Sigmoid colon (tissue), 7 donors: ENCODE measurements around the gene LTBP1. TPM values are rescaled to one million over a fixed set of nuclear protein-coding genes. Genes with fewer than 3 reads are reported as not detected.
A peak's percentile ranks its signal among the peaks of the same experiment; 100 is the strongest.

Experiments
- DNase-seq: peaks from one replicate; pipeline ENCODE4 v3.0.0-alpha.2; 2019
- H3K27ac ChIP-seq, 4 donors: fragments of 200-600 bp; sonication (generic); one replicate each; pipeline ENCODE4 v1.5.1; 2016 to 2019; ENCODE audit warnings: mild to moderate bottlenecking in 1 of 4
- H3K27me3 ChIP-seq, 3 donors: fragments of 200-600 bp; sonication (generic); one replicate each; pipeline ENCODE4 v1.5.1; 2019; ENCODE audit warnings: mild to moderate bottlenecking in 1 of 3
- H3K36me3 ChIP-seq, 4 donors: fragments of 200-600 bp; sonication (generic); one replicate each; pipeline ENCODE4 v1.5.1; 2016 to 2019
- H3K4me1 ChIP-seq, 4 donors: fragments of 200-600 bp; sonication (generic); one replicate each; pipeline ENCODE4 v1.5.1; 2017 to 2019
- H3K4me3 ChIP-seq, 4 donors: fragments of 200-600 bp; sonication (generic); one replicate each; pipeline ENCODE4 v1.5.1; 2017 to 2019; ENCODE audit warnings: mild to moderate bottlenecking in 2 of 4, moderate library complexity in 1 of 4
- H3K9me3 ChIP-seq, 4 donors: fragments of 200-600 bp in 3 of 4; sonication (generic) in 3 of 4; one replicate each; pipeline versions ENCODE4 v1.5.1 to v1.6.1; 2013 to 2019
- EP300 ChIP-seq, 4 donors: sonication (generic); formaldehyde crosslinking; IDR thresholded peaks; one replicate each; pipeline ENCODE4 v1.6.1; 2017; ENCODE audit warnings: antibody characterized with exemption in 4 of 4
- POLR2A ChIP-seq, 2 donors: fragments of 450-650 bp; IDR thresholded peaks; one replicate each; pipeline ENCODE4 v1.6.1; 2016; ENCODE audit warnings: antibody characterized with exemption in 2 of 2, mild to moderate bottlenecking in 2 of 2, moderate library complexity in 2 of 2
- POLR2AphosphoS5 ChIP-seq, 4 donors: sonication (generic); formaldehyde crosslinking; IDR thresholded peaks; one replicate each; pipeline ENCODE4 v1.6.1; 2017; ENCODE audit warnings: antibody characterized with exemption in 4 of 4
- WGBS, 2 donors: extraction: QIAGEN DNeasy Blood & Tissue Kit; methylation state at CpG; one replicate each; pipeline ENCODE4 v1.1.7; 2013; 5-methylcytosine and 5-hydroxymethylcytosine counted together
- intact Hi-C: fragments of 100-400 bp; cut with DNase I; formaldehyde crosslinking; loops from one replicate; pipeline ENCODE4 v1.15.1; 2023
- polyA plus RNA-seq, 3 donors: library from polyadenylated mRNA; stranded (reverse); fragments of 200-250 nt; gene quantifications; one replicate each; pipeline ENCODE4 v1.2.3, GENCODE V29; 2013
- total RNA-seq, 4 donors: library from RNA; depleted of rRNA; stranded (reverse); fragments of >200 nt; gene quantifications; one replicate each; pipeline ENCODE4 v1.1.0, GENCODE V29; 2016
- TF ChIP-seq, protein P1 (sequence below), 4 experiments: fragments of 450-650 bp in 3 of 4; fragments of 200-600 bp in 1 of 4; IDR thresholded peaks; one replicate each; pipeline ENCODE4 v1.5.1; 2016 to 2019; ENCODE audit warnings: antibody characterized with exemption in 4 of 4, mild to moderate bottlenecking in 3 of 4, moderate library complexity in 2 of 4
- donor health status: healthy with polysubstance abuse.
- donor health status: Bipolar disorder and iron deficiency.
- donor health status: healthy.

The LTBP1 gene
- total and polyA plus RNA-seq, 7 donors: 3.0 to 102 (median 34.2) TPM

GRCh38 chr2:32925283-32925815 is 21.4 kb upstream of the LTBP1 start:
- Histone ChIP-seq H3K4me3 (no peak overlapping the region), H3K27ac (no peak overlapping the region), H3K36me3 (no peaks in the 10 kb centered on the region), H3K9me3 (no peaks in the 10 kb centered on the region), H3K4me1 (no peaks in the 10 kb centered on the region), H3K27me3 (no peaks in the 10 kb centered on the region)
- no peak for DNase-seq
- 77% methylated on average over 5 of the region's 5 CpGs for WGBS, 2 donors
- intact Hi-C loops: no loop called here
- TF ChIP-seq POLR2AphosphoS5 (IDR thresholded peaks at IDR 0.05) (no peak), EP300 (IDR thresholded peaks at IDR 0.05) (no peak), POLR2A (IDR thresholded peaks at IDR 0.05) (no peak)
- TF ChIP-seq, protein P1, sequence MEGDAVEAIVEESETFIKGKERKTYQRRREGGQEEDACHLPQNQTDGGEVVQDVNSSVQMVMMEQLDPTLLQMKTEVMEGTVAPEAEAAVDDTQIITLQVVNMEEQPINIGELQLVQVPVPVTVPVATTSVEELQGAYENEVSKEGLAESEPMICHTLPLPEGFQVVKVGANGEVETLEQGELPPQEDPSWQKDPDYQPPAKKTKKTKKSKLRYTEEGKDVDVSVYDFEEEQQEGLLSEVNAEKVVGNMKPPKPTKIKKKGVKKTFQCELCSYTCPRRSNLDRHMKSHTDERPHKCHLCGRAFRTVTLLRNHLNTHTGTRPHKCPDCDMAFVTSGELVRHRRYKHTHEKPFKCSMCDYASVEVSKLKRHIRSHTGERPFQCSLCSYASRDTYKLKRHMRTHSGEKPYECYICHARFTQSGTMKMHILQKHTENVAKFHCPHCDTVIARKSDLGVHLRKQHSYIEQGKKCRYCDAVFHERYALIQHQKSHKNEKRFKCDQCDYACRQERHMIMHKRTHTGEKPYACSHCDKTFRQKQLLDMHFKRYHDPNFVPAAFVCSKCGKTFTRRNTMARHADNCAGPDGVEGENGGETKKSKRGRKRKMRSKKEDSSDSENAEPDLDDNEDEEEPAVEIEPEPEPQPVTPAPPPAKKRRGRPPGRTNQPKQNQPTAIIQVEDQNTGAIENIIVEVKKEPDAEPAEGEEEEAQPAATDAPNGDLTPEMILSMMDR (IDR thresholded peaks at IDR 0.05): no peak

- 91 to 92% methylated on average over 6 of the region's 6 CpGs for WGBS, 2 donors
- intact Hi-C loops: no loop called here
- no peaks in the 10 kb centered on the region for H3K27me3 ChIP-seq
- no peaks in the 10 kb centered on the region for H3K9me3 ChIP-seq
- no peak for DNase-seq
- H3K4me1 ChIP-seq: no peaks in the 10 kb centered on the region
- H3K4me3 ChIP-seq: no peak overlapping the region
- TF ChIP-seq POLR2A (IDR thresholded peaks at IDR 0.05) (no peak), POLR2AphosphoS5 (IDR thresholded peaks at IDR 0.05) (no peak), EP300 (IDR thresholded peaks at IDR 0.05) (no peak)
- TF ChIP-seq, protein P1 (IDR thresholded peaks at IDR 0.05): no peak
- H3K27ac ChIP-seq: no peak overlapping the region
- H3K36me3 ChIP-seq: no peaks in the 10 kb centered on the region
Observed at GRCh38 chr2:32925976-32926707, 20.6 kb upstream of the LTBP1 start.

- 50 to 61% methylated on average over 2 of the region's 2 CpGs for WGBS, 2 donors
- intact Hi-C loops: no loop called here
- DNase-seq: no peak
Observed at GRCh38 chr2:32926708-32927084, 20.1 kb upstream of the LTBP1 start.

GRCh38 chr2:32930436-32930835 is 16.3 kb upstream of the LTBP1 start:
- Histone ChIP-seq H3K27ac (no peak overlapping the region), H3K27me3 (no peaks in the 10 kb centered on the region), H3K9me3 (no peaks in the 10 kb centered on the region), H3K4me3 (no peak overlapping the region), H3K4me1 (no peaks in the 10 kb centered on the region), H3K36me3 (no peaks in the 10 kb centered on the region)
- TF ChIP-seq, protein P1 (IDR thresholded peaks at IDR 0.05): no peak
- TF ChIP-seq EP300 (IDR thresholded peaks at IDR 0.05) (no peak), POLR2AphosphoS5 (IDR thresholded peaks at IDR 0.05) (no peak), POLR2A (IDR thresholded peaks at IDR 0.05) (no peak)
- DNase-seq: no peak
- intact Hi-C loops: no loop called here
- WGBS, 2 donors: 74 to 81% methylated on average over 5 of the region's 5 CpGs

More at GRCh38 chr2:32926708-32927084, 20.1 kb upstream of the LTBP1 start:
- TF ChIP-seq POLR2AphosphoS5 (IDR thresholded peaks at IDR 0.05): peak in 1 of 4 donors; percentile 16
- no peak for TF ChIP-seq EP300 (IDR thresholded peaks at IDR 0.05)
- TF ChIP-seq, protein P1 (IDR thresholded peaks at IDR 0.05): no peak
- H3K4me1 ChIP-seq: no peaks in the 10 kb centered on the region
- H3K36me3 ChIP-seq: no peaks in the 10 kb centered on the region
- H3K27me3 ChIP-seq: no peaks in the 10 kb centered on the region
- no peaks in the 10 kb centered on the region for H3K9me3 ChIP-seq
- no peak overlapping the region for H3K27ac ChIP-seq
- H3K4me3 ChIP-seq: no peak overlapping the region
